Left ventricle myocardium superior (tissue), 1 donor: ENCODE measurements around the gene BZW2. TPM values are rescaled to one million over a fixed set of nuclear protein-coding genes. Genes with fewer than 3 reads are reported as not detected.

ENCODE experiments used
- total RNA-seq: library from RNA; stranded (reverse); fragmentation: NEBNext Ultra II Directional; extraction: Animal tissue kit (Norgen Biotek cat#: 25700); gene quantifications from one replicate; pipeline ENCODE4 v1.2.1, GENCODE V29; 2021
- donor health status: DM: no; HTN: yes; CAD: no; lungs with severe emphysema.

BZW2 gene
- total RNA-seq, 1 donor from 2014 or later, result 377 TPM

Other genes with a start within 250 kb of the BZW2 start
- gene CRPPA, start 224.6 kb upstream of the BZW2 start, total RNA-seq, result 7.5 TPM
- gene SOSTDC1, start 180.4 kb upstream of the BZW2 start, total RNA-seq, result 1.4 TPM
- not detected for gene LRRC72, start 119.4 kb upstream of the BZW2 start, total RNA-seq
- 24.6 TPM for gene ANKMY2, start 427 bp upstream of the BZW2 start, total RNA-seq
- gene TSPAN13, start 107.6 kb downstream of the BZW2 start, total RNA-seq, result 18.1 TPM
- not detected for gene AGR2, start 158.8 kb downstream of the BZW2 start, total RNA-seq
- gene AGR3, start 235.8 kb downstream of the BZW2 start, total RNA-seq, result not detected